ENCODE results near the gene CGB2. TPM values are rescaled to one million over a fixed set of nuclear protein-coding genes. Genes with fewer than 3 reads are reported as not detected.

Gene CGB2
- total and polyA plus RNA-seq, 2 of the 13 experiments (the other 11 are each of a cell fraction or from before 2014, with no cell fraction given): not detected

DNA sequence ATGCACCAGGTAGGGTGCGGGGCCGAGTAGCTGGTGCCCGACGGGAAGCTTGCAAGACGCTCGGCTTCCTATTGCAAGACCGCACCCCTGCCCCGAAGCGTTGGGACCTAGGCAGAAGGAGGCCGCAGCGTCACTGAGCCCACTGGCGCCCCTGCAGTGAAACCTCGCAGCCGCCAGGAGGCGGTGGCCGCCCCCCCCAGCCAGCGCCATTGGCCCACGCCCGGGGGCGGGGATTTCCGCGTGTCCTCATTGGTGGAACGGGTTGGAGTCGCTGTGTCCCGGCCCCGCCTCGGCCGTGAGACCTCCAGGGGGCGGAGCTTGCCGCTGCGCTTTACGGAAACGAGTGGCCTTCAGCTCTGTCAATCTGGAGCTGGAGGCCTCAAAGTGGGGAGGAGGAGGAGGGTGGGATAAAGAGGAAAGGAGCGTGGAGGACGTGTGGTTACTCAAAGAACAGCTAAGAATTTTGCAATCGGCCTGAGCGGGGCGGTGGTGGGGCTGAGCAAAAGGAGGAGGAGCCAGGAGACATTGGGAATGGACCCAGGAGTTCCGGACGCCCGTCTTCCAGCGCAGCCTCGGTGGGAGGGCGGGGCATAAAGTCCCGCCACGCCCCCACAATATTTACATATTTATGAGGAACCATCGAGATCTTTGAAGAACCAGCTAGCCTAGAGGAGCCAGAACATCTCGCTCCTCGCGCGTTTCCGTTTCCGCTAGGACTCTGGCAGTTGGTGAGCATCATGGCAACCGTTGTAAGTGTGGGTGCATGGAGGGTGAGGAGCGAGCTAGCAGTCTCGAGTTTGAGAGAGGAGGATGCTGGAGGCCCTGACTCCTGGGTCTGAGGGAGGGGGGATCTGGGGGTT lies 38.3 kb upstream of the CGB2 start, which contains the start of the genes GYS1 and RUVBL2 (continued):
- TF ChIP-seq MBNL3 (CRISPR knock-in tag; conservative IDR thresholded peaks at IDR 0.05) (no peak), KDM5B (CRISPR knock-in tag; IDR thresholded peaks at IDR 0.05; ENCODE audit: borderline replicate concordance) (no peak; the same call in 1 of the 2 replicates), NCOA2 (CRISPR knock-in tag; IDR thresholded peaks at IDR 0.05) (no peak), YEATS2 (CRISPR knock-in tag; IDR thresholded peaks at IDR 0.05; ENCODE audit: borderline replicate concordance) (peak; percentile 60; the same call in 1 of the 2 replicates), RORA (CRISPR knock-in tag; IDR thresholded peaks at IDR 0.05) (no peak), ZNF383 (CRISPR knock-in tag; IDR thresholded peaks at IDR 0.05; ENCODE audit: borderline replicate concordance) (no peak), ATF1 (CRISPR knock-in tag; IDR thresholded peaks at IDR 0.05) (peak; percentile 84), NFKB2 (CRISPR knock-in tag; IDR thresholded peaks at IDR 0.05; ENCODE audit: borderline replicate concordance) (no peak), ZNF552 (CRISPR knock-in tag; IDR thresholded peaks at IDR 0.05; ENCODE audit: borderline replicate concordance) (no peak), ZNF598 (CRISPR knock-in tag; IDR thresholded peaks at IDR 0.05; ENCODE audit: borderline replicate concordance) (no peak), MTA3 (CRISPR knock-in tag; IDR thresholded peaks at IDR 0.05) (no peak), MED13 (CRISPR knock-in tag; IDR thresholded peaks at IDR 0.05) (no peak), REPIN1 (CRISPR knock-in tag; IDR thresholded peaks at IDR 0.05; ENCODE audit: borderline replicate concordance, low read depth) (no peak), SOX13 (IDR thresholded peaks at IDR 0.05) (no peak), SOX13 (CRISPR knock-in tag; conservative IDR thresholded peaks at IDR 0.05 in 1 of 2, IDR thresholded peaks at IDR 0.05 in 1 of 2) (no peak), NKX3-1 (CRISPR knock-in tag; IDR thresholded peaks at IDR 0.05) (no peak), ELF3 (CRISPR knock-in tag; IDR thresholded peaks at IDR 0.05) (peak; percentile 74), RAD51 (IDR thresholded peaks at IDR 0.05; ENCODE audit: borderline replicate concordance) (no peak)
- TF ChIP-seq, protein P1, sequence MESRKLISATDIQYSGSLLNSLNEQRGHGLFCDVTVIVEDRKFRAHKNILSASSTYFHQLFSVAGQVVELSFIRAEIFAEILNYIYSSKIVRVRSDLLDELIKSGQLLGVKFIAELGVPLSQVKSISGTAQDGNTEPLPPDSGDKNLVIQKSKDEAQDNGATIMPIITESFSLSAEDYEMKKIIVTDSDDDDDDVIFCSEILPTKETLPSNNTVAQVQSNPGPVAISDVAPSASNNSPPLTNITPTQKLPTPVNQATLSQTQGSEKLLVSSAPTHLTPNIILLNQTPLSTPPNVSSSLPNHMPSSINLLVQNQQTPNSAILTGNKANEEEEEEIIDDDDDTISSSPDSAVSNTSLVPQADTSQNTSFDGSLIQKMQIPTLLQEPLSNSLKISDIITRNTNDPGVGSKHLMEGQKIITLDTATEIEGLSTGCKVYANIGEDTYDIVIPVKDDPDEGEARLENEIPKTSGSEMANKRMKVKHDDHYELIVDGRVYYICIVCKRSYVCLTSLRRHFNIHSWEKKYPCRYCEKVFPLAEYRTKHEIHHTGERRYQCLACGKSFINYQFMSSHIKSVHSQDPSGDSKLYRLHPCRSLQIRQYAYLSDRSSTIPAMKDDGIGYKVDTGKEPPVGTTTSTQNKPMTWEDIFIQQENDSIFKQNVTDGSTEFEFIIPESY (CRISPR knock-in tag; IDR thresholded peaks at IDR 0.05): no peak
- TF ChIP-seq, protein P2, sequence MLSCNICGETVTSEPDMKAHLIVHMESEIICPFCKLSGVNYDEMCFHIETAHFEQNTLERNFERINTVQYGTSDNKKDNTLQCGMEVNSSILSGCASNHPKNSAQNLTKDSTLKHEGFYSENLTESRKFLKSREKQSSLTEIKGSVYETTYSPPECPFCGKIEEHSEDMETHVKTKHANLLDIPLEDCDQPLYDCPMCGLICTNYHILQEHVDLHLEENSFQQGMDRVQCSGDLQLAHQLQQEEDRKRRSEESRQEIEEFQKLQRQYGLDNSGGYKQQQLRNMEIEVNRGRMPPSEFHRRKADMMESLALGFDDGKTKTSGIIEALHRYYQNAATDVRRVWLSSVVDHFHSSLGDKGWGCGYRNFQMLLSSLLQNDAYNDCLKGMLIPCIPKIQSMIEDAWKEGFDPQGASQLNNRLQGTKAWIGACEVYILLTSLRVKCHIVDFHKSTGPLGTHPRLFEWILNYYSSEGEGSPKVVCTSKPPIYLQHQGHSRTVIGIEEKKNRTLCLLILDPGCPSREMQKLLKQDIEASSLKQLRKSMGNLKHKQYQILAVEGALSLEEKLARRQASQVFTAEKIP (CRISPR knock-in tag; IDR thresholded peaks at IDR 0.05; ENCODE audit: borderline replicate concordance): no peak
- TF ChIP-seq, protein P3, sequence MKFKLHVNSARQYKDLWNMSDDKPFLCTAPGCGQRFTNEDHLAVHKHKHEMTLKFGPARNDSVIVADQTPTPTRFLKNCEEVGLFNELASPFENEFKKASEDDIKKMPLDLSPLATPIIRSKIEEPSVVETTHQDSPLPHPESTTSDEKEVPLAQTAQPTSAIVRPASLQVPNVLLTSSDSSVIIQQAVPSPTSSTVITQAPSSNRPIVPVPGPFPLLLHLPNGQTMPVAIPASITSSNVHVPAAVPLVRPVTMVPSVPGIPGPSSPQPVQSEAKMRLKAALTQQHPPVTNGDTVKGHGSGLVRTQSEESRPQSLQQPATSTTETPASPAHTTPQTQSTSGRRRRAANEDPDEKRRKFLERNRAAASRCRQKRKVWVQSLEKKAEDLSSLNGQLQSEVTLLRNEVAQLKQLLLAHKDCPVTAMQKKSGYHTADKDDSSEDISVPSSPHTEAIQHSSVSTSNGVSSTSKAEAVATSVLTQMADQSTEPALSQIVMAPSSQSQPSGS (CRISPR knock-in tag; IDR thresholded peaks at IDR 0.05): peak; percentile 55; the same call in 1 of the 2 replicates
- TF ChIP-seq, protein P4, sequence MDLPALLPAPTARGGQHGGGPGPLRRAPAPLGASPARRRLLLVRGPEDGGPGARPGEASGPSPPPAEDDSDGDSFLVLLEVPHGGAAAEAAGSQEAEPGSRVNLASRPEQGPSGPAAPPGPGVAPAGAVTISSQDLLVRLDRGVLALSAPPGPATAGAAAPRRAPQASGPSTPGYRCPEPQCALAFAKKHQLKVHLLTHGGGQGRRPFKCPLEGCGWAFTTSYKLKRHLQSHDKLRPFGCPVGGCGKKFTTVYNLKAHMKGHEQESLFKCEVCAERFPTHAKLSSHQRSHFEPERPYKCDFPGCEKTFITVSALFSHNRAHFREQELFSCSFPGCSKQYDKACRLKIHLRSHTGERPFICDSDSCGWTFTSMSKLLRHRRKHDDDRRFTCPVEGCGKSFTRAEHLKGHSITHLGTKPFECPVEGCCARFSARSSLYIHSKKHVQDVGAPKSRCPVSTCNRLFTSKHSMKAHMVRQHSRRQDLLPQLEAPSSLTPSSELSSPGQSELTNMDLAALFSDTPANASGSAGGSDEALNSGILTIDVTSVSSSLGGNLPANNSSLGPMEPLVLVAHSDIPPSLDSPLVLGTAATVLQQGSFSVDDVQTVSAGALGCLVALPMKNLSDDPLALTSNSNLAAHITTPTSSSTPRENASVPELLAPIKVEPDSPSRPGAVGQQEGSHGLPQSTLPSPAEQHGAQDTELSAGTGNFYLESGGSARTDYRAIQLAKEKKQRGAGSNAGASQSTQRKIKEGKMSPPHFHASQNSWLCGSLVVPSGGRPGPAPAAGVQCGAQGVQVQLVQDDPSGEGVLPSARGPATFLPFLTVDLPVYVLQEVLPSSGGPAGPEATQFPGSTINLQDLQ (CRISPR knock-in tag; IDR thresholded peaks at IDR 0.05): no peak
